Renal cortex interstitium (tissue), 11 donors: ENCODE data around the gene PPP1CA. TPM values are rescaled to one million over a fixed set of nuclear protein-coding genes. Genes with fewer than 3 reads are reported as not detected.

Source experiments
- DNase-seq, 11 donors: peaks; one replicate each; pipeline ENCODE4 v3.0.0-alpha.2; 2013; ENCODE audit warnings: low read depth in 9 of 11, low spot score in 4 of 11; ENCODE audit errors: extremely low read depth in 1 of 11
- polyA plus RNA-seq, 3 donors: library from polyadenylated mRNA; unstranded; fragments of 120-200 nt; gene quantifications; one replicate each; pipeline ENCODE4 v1.2.1, GENCODE V29; 2013; ENCODE audit not compliant: insufficient read length in 3 of 3

The PPP1CA gene
- polyA plus RNA-seq, 3 donors: 149 to 172 (median 156) TPM

- DNase-seq: no peak
Observed at GRCh38 chr11:67366961-67367760, 34.5 kb downstream of the PPP1CA start.

DNA sequence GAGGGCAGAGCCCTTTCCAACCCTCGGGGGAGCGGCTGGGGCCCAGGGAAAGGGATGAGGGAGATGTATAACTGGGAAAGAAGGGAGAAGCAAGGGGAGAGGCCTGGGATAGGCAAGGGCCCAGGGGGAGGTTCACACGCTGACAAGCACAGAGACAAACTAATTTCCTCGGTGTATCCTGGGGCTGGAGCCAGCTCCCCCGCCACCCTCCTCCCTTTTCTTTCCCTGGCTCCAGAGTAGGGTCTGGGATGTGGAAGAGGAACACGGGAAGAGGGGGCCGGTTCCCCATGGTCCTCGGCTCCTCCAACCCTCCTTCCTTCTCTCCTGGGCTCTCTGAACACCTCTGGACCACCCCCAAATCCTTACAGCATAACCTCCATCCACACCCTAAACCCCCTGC lies 35.1 kb downstream of the PPP1CA start:
- DNase-seq: no peak

GRCh38 chr11:67365736-67366444 lies 35.8 kb downstream of the PPP1CA start:
- no peak for DNase-seq

GRCh38 chr11:67364783-67365722 lies 36.6 kb downstream of the PPP1CA start:
- DNase-seq: no peak

DNA sequence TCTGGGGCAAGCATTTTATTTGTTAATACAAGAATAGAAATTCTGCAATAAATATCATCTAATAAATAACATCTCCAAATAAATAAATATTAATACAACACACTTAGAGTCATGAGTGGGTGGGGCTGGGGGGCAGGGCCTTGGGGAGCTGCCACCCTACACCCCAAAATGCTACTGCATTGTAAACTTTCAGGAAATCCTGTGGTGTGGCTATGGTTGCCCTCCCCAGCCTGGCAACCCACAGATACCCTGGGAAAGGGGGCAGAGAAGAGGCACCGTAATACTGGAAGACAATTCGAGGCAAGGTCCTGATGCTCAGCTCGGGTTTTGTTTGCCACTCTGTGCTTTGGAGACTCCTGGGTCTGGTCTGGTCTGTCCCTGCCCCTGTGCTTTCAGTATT lies 37.5 kb downstream of the PPP1CA start:
- no peak for DNase-seq

GRCh38 chr11:67357831-67358670 lies 43.6 kb downstream of the PPP1CA start:
- DNase-seq: no peak

DNA sequence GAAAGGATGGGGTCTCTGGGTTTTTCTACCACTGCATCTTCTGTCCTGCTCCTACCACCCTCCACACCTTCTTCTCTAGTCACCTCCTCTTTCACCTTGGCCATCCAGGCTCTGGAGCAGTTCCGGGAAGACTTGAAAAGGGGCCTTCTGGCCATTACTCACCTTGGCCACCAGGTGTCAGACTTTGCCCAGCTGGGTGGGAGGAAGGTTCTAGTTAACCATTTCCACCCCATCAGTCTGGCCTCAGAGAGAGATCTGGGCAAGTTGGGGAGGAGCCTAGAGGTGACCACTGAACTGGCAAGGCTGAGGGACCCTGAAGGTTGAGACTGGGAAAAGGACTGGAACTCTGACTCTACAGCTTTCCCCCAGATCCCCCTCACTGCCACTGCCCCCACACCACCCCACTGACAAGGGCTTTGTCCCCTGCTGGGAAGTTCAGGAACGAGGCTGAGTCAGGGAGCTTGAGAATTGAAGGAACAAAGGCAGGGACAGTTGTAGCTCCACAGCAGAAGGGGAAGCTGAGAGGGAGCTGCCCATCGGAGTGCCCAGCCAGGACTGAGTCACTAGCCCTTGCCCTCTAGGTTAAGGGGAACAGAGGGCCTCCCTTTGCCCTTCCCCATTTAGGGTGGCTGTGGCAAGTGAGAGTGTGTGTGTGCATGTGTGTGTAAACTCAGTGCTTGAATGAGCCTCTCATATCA lies 44.6 kb downstream of the PPP1CA start:
- peak in 4 of 11 donors; percentile 64 to 82 (median 66) for DNase-seq

- DNase-seq: no peak
Observed at GRCh38 chr11:67356387-67356863, 45.2 kb downstream of the PPP1CA start.

DNA sequence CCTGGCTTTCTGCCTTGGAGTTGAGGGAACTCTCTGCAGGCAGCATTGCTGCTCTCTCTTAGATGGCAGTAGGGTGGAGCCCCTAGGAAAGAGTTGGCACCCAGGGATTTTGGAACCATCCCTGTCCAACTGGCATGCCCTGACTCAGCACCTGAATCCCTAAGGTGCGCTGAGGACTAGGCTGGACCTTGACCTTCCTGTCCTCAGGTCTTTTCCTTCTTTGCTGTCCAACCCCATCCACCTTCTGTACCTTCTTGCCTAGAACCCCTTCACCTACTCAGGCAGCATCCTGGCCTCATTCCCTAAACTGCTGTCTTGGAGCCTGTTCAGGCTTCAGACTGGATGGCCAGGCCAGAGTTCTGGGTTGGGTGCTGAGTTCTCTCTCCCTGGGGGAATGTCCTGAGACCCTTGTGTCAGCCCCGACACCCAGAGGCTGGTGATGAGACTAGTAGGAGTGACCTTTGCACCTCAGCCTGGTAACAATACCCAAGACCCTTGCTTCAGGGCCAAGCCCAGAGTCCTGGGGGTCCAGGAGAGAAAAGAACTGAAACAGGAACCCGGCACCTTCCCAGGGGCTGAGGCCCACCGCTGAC lies 45.8 kb downstream of the PPP1CA start:
- DNase-seq: no peak

GRCh38 chr11:67355023-67355793 lies 46.5 kb downstream of the PPP1CA start:
- no peak for DNase-seq

DNA sequence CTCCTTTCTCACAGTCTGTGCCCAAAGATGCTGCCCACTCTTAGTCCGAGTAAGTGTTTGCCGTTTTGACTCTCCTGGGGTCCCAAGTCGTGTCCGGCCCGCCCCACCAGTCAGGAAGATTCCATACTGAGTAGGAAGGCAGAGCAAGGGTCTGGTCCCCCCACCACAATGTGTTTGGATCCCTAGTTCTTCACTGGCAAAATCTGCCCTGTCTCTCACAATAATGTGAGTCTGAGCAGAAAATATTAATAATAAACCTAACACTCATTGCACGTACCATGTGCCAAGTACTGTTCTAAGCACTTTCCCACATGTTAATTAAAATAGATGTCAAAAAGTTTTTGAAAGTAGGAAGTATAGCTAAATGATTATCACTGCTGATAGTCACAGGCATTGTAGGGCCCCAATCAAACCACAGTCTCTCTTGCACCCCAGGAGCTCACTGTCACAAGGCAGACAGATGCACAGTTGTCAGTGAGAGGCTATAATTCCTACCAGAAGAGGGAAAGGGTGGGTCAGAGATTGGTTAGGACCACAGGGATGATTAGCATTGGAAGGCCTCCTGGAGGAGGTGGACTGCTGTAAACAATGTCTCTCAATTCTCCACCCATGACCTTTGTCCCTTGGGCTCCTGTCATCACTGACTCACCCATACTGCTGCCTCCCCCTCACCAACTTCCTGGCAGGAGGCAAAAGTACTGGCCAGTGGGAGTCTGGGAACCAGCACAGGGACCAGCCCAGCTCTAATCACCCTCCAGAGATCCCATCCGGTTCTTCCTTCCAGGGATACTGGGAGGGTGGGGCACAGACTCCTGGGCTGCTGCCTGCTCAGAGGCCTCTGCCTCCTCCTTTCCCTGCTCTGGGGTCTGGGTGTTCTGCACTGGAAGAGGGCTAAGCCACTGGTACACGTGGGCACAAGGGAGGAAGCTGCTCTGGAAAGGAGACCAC lies 47.3 kb downstream of the PPP1CA start:
- DNase-seq: no peak

DNA sequence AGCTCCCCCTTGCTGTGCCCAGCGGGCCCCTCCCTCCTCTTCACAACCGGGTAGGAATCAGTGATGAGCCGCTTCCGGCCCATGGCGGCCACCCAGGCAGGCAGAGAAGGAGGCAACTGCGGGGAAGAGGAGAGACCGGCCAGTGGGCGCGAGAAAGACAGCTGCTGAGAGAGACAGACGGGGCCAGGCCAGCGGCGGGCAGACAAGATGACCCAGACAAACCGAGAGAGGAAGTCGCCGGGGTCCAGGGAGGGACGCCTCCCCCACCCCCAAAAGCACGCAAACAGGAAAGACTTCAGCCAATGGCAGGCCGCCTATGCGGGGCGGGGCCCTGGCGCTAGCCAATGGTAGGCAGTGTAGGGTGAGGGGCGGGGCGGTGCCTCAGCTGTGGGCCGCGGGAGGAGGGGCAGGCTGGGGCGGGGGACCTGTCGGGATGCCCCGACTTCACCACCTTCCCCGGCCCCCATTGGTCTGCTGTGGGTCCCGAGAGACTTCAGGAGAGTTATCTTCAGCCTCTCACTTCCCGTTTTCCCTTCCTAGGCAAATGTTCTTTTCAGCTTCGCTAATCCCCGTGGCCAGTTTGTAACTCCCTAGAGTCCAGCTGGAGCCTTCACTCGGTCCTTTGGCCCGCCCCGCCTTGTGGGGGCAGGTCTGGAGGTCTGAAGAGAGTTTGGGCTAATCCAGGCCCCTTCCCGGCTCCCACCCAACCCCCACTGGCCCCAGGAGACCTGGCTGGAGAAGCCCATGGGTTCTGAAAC lies 48.2 kb downstream of the PPP1CA start, which contains the start of gene POLD4:
TSS of gene POLD4 (minus strand) at position 230 of the 758 bp plus-strand sequence. CDS start at position 83, 147 bp downstream.
- DNase-seq: peak in 10 of 11 donors; percentile 77 to 93 (median 90)

GRCh38 chr11:67352546-67353316 lies 48.9 kb downstream of the PPP1CA start:
- no peak for DNase-seq
